Panc1 (cell line): ENCODE measurements around the gene TMC8. TPM values are rescaled to one million over a fixed set of nuclear protein-coding genes. Genes with fewer than 3 reads are reported as not detected.

Experiments used
- ATAC-seq: fragments of 200-7000 bp; cut with Tn5 transposase; 2 replicates; pipeline ENCODE4 v1.9.1; 2020; ENCODE audit warnings: mild to moderate bottlenecking, moderate library complexity
- BruUV-seq: library from RNA; stranded (reverse); fragments of 400-500 nt; replicated peaks from 2 replicates; lab custom pipeline; 2021; lab: Mats Ljungman, UMichigan
- CTCF ChIA-PET: fragments of 300-600 bp; sonication (Branson Sonifier 250); formaldehyde crosslinking; loops from one replicate; lab custom pipeline; 2022; ENCODE audit warnings: antibody characterized with exemption; lab: Charles Lee
- POLR2A ChIA-PET: fragments of 300-600 bp; sonication (Branson Sonifier 250); formaldehyde crosslinking; loops from one replicate; lab custom pipeline; 2022; ENCODE audit warnings: antibody characterized with exemption; lab: Charles Lee
- DNase-seq: peaks from one replicate; pipeline ENCODE4 v3.0.0-alpha.2; 2010; ENCODE audit warnings: low read depth, low spot score
- H3K27ac ChIP-seq: 2 replicates; pipeline ENCODE4 v1.5.1; 2011; ENCODE audit warnings: mild to moderate bottlenecking, low read length, inconsistent platforms
- H3K27me3 ChIP-seq: fragments of 200-500 bp; sonication (Bioruptor generic); 2 replicates; pipeline ENCODE4 v1.6.0; 2014; ENCODE audit warnings: low read length, inconsistent platforms; ENCODE audit not compliant: control insufficient read depth, insufficient read depth
- H3K36me3 ChIP-seq: fragments of 200-500 bp; sonication (Bioruptor generic); 2 replicates; pipeline ENCODE4 v1.5.1; 2014; ENCODE audit warnings: inconsistent platforms, mild to moderate bottlenecking, low read length, moderate library complexity; ENCODE audit not compliant: control insufficient read depth, insufficient read depth
- H3K4me1 ChIP-seq: 2 replicates; pipeline ENCODE4 v1.5.1; 2011; ENCODE audit warnings: inconsistent platforms, mild to moderate bottlenecking, low read length, moderate library complexity; ENCODE audit not compliant: control insufficient read depth, insufficient read depth
- H3K4me3 ChIP-seq, 2 experiments: 2 replicates each; pipeline ENCODE4 v1.5.1; 2011 to 2012; ENCODE audit warnings: low read depth in 2 of 2, low read length in 2 of 2, mild to moderate bottlenecking in 2 of 2, inconsistent platforms in 1 of 2, moderate library complexity in 1 of 2
- H3K9me3 ChIP-seq: fragments of 200-500 bp; sonication (Bioruptor generic); 2 replicates; pipeline ENCODE4 v1.5.1; 2014; ENCODE audit warnings: low read depth, mild to moderate bottlenecking, inconsistent platforms, low read length, moderate library complexity; ENCODE audit not compliant: control insufficient read depth, insufficient read depth
- CTCF ChIP-seq: fragments of 450-650 bp; IDR thresholded peaks from 2 replicates; pipeline ENCODE4 v1.5.1; 2017; ENCODE audit warnings: mild to moderate bottlenecking
- POLR2AphosphoS5 ChIP-seq: IDR thresholded peaks from 2 replicates; pipeline ENCODE4 v1.6.1; 2012; ENCODE audit warnings: mild to moderate bottlenecking, low read depth, low read length, moderate library complexity
- REST ChIP-seq, 2 experiments: IDR thresholded peaks; 2 replicates each; pipeline ENCODE4 v1.6.1; 2011 to 2012; ENCODE audit warnings: low read depth in 2 of 2, control low read depth in 1 of 2, low read length in 1 of 2, mild to moderate bottlenecking in 1 of 2, moderate library complexity in 1 of 2; ENCODE audit not compliant: insufficient read depth in 1 of 2
- SIN3A ChIP-seq: IDR thresholded peaks from 2 replicates; pipeline ENCODE4 v1.6.1; 2012; ENCODE audit warnings: low read depth, mild to moderate bottlenecking, low read length, moderate library complexity, borderline replicate concordance; ENCODE audit not compliant: insufficient read depth
- TCF7L2 ChIP-seq: IDR thresholded peaks from 2 replicates; pipeline ENCODE4 v1.6.1; 2011; ENCODE audit warnings: mild to moderate bottlenecking, low read depth, low read length, inconsistent platforms
- in situ Hi-C: cut with HindIII; loops from 2 replicates; pipeline ENCODE4 v1.10.0; 2016; ENCODE audit warnings: low sequenced_read_pairs, low pct_unique_long_range_greater_than_20kb
- intact Hi-C: fragments of 100-400 bp; cut with micrococcal nuclease; formaldehyde crosslinking; loops from one replicate; pipeline ENCODE4 v1.10.0; 2022; ENCODE audit not compliant: unreplicated experiment
- total RNA-seq: library from RNA; stranded (reverse); gene quantifications from one replicate; pipeline ENCODE4 v1.2.1, GENCODE V29; 2021; ENCODE audit not compliant: unreplicated experiment

Gene TMC8
- total RNA-seq, 1 experiment from 2014 or later = 1.4 TPM

DNA sequence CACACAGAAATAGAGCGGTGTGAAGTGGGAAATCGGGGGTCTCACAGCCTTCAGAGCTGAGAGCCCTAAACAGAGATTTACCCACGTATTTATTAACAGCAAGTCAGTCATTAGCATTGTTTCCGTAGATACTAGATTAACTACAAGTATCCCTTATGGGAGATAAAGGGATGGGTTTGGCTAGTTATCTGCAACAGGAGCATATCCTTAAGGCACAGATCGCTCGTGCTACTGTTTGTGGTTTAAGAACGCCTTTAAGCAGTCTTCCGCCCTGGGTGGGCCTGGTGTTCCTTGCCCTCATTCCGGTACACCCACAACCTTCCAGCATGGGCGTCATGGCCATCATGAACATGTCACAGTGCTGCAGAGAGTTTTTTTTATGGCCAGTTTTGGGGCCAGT, 29.0 kb upstream of the TMC8 start:
- intact Hi-C loops (no loop called here), in situ Hi-C loops (no loop called here)
- Histone ChIP-seq H3K27me3 (no peaks in the 10 kb centered on the region), H3K27ac (no peak overlapping the region), H3K4me3 (no peak overlapping the region), H3K36me3 (no peaks in the 10 kb centered on the region), H3K9me3 (no peaks in the 10 kb centered on the region), H3K4me1 (no peaks in the 10 kb centered on the region)
- ATAC-seq (no peak), DNase-seq (no peak)
- TF ChIP-seq TCF7L2 (no peak), POLR2AphosphoS5 (no peak), REST (IDR thresholded peaks at IDR 0.05; ENCODE audit: insufficient read depth in 1 of 2, low read depth in 2 of 2, low read length in 1 of 2) (no peak), SIN3A (no peak), CTCF (no peak)
- ChIA-PET POLR2A (no interaction called here), CTCF (no interaction called here)
- BruUV-seq = no TSS peak

DNA sequence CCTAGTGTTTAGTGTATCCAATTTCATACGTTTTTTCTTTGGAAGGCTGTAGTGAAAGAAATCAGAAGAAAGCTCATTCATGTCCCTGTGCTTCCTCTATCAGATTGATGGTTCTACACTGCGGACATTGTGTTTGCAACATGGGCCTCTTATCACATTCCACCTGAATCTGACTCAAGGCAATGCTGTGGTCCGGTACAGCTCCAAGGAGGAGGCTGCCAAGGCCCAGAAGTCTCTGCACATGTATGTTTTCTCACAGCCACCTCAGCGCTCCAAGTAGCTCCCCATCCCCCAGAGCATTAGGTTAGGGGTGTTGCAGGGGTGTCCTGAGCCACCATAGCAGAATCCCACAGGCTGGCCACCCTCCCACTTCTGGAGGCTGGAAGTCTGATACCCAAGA, 27.3 kb upstream of the TMC8 start:
- ATAC-seq (no peak), DNase-seq (no peak)
- CTCF ChIA-PET = interaction anchor here (1.5 kb wide), 1 partner anchor 18 kb away, joined by 6 read pairs; no protein-coding TSS in a partner anchor
- no TSS peak for BruUV-seq
- intact Hi-C loops = no loop called here
- POLR2A ChIA-PET = interaction anchor here (0.5 kb wide), 1 partner anchor 145 kb away, joined by 4 read pairs; no protein-coding TSS in a partner anchor
- in situ Hi-C loops = no loop called here
- Histone ChIP-seq H3K4me3 (no peak overlapping the region), H3K36me3 (no peaks in the 10 kb centered on the region), H3K9me3 (no peaks in the 10 kb centered on the region), H3K27ac (no peak overlapping the region), H3K4me1 (no peaks in the 10 kb centered on the region), H3K27me3 (no peaks in the 10 kb centered on the region)
- no peak for TF ChIP-seq REST (IDR thresholded peaks at IDR 0.05; ENCODE audit: insufficient read depth in 1 of 2, low read depth in 2 of 2, low read length in 1 of 2)
- TF ChIP-seq SIN3A = no peak
- no peak for TF ChIP-seq TCF7L2
- TF ChIP-seq CTCF = no peak
- TF ChIP-seq POLR2AphosphoS5 = no peak
